K562 (cell line): ENCODE data around the gene SLC22A23. TPM values are rescaled to one million over a fixed set of nuclear protein-coding genes. Genes with fewer than 3 reads are reported as not detected.
A peak's percentile ranks its signal among the peaks of the same experiment; 100 is the strongest.

Experiments
- ATAC-seq: fragments of 200-7000 bp; cut with Tn5 transposase; 3 replicates; pipeline ENCODE4 v1.9.1; 2020; ENCODE audit warnings: moderate library complexity
- BruUV-seq: library from RNA; stranded (reverse); fragments of 400-500 nt; replicated peaks from 2 replicates; lab custom pipeline; 2021; lab: Mats Ljungman, UMichigan
- CTCF ChIA-PET: fragments of 300-600 bp; formaldehyde crosslinking; extraction: SDS; loops from one replicate; lab custom pipeline; 2021; ENCODE audit warnings: low intra/inter-chr PET ratio; lab: Yijun Ruan, JAX
- POLR2A ChIA-PET: fragments of 300-600, 350-650 bp; sonication (Branson Sonifier 250); formaldehyde crosslinking; extraction: SDS; loops from one replicate; lab custom pipeline; 2021; ENCODE audit warnings: antibody characterized with exemption, inconsistent platforms; lab: Yijun Ruan, JAX
- DNase-seq, 4 experiments: peaks; one replicate each; pipeline versions ENCODE4 v3.0.0 to v3.0.0-alpha.2; 2011 to 2018; ENCODE audit warnings: low spot score in 3 of 4, mixed read lengths in 3 of 4; ENCODE audit errors: extremely low read depth in 1 of 4
- FAIRE-seq: peaks from 2 replicates; lab custom pipeline; 2011; peaks lifted over from hg19 to GRCh38; lab: Jason Lieb, UNC
- H2AFZ ChIP-seq: 2 replicates; pipeline ENCODE4 v1.6.0; 2011; ENCODE audit warnings: low read depth, low read length, control low read depth, inconsistent platforms
- H3K27ac ChIP-seq: fragments of 200-600 bp; 3 replicates; pipeline ENCODE4 v1.8.0; 2011; ENCODE audit warnings: low read depth, mild to moderate bottlenecking, control low read depth, inconsistent platforms, low read length, moderate library complexity, mixed read lengths; ENCODE audit errors: extremely low read depth
- H3K27me3 ChIP-seq, 2 experiments: fragments of 300-600 bp in 1 of 2; 2 replicates in 1 of 2; 3 replicates in 1 of 2; pipeline versions ENCODE4 v1.6.0 to v1.8.0; 2011; ENCODE audit warnings: inconsistent platforms in 2 of 2, low read length in 2 of 2, mild to moderate bottlenecking in 1 of 2, mixed read lengths in 1 of 2, moderate library complexity in 1 of 2; ENCODE audit not compliant: control insufficient read depth in 2 of 2, insufficient read depth in 2 of 2
- H3K36me3 ChIP-seq: fragments of 300-600 bp; 3 replicates; pipeline ENCODE4 v1.8.0; 2011; ENCODE audit warnings: mild to moderate bottlenecking, low read length, inconsistent platforms; ENCODE audit not compliant: control insufficient read depth, insufficient read depth
- H3K4me1 ChIP-seq, 2 experiments: fragments of 200-600 bp in 1 of 2; replicated peaks in 1 of 2; 2 replicates in 1 of 2; 3 replicates in 1 of 2; pipeline versions ENCODE4 v1.5.1 to v1.8.0; 2011; ENCODE audit warnings: inconsistent platforms in 2 of 2, low read length in 2 of 2, mild to moderate bottlenecking in 1 of 2, mixed read lengths in 1 of 2, moderate library complexity in 1 of 2; ENCODE audit not compliant: control insufficient read depth in 2 of 2, insufficient read depth in 2 of 2
- H3K4me2 ChIP-seq: 2 replicates; pipeline ENCODE4 v1.6.1; 2011; ENCODE audit warnings: low read length, control low read depth, inconsistent platforms, mixed read lengths; ENCODE audit not compliant: insufficient read depth
- H3K4me3 ChIP-seq: fragments of 200-600 bp; sonication (generic), shearing (Covaris generic); 2 replicates; pipeline ENCODE4 v1.5.1; 2016; ENCODE audit warnings: control low read depth, inconsistent platforms
- H3K79me2 ChIP-seq: fragments of 200-600 bp; 3 replicates; pipeline ENCODE4 v1.8.0; 2011; ENCODE audit warnings: low read length, inconsistent platforms; ENCODE audit not compliant: control insufficient read depth, insufficient read depth
- H3K9ac ChIP-seq, 2 experiments: 2 replicates each; pipeline versions ENCODE4 v1.6.0 to v1.6.1; 2011; ENCODE audit warnings: low read depth in 2 of 2, low read length in 2 of 2, control low read depth in 1 of 2, inconsistent platforms in 1 of 2, mild to moderate bottlenecking in 1 of 2, mixed read lengths in 1 of 2; ENCODE audit not compliant: insufficient read depth in 1 of 2
- H3K9me1 ChIP-seq: one replicate; pipeline ENCODE4 v1.6.0; 2011; ENCODE audit warnings: inconsistent platforms, mild to moderate bottlenecking, low read length, moderate library complexity; ENCODE audit not compliant: control insufficient read depth, insufficient read depth
- H3K9me3 ChIP-seq: replicated peaks from 2 replicates; pipeline ENCODE4 v1.5.1; 2011; ENCODE audit warnings: low read depth, low read length, inconsistent platforms; ENCODE audit not compliant: control insufficient read depth, insufficient read depth
- H4K20me1 ChIP-seq: replicated peaks from 2 replicates; pipeline ENCODE4 v1.6.1; 2011; ENCODE audit warnings: low read length, inconsistent platforms, mixed read lengths; ENCODE audit not compliant: control insufficient read depth, insufficient read depth
- FOXP1 ChIP-seq: sonication (generic); formaldehyde crosslinking; IDR thresholded peaks from 2 replicates; pipeline ENCODE4 v1.8.0; 2022; ENCODE audit warnings: mild to moderate bottlenecking, missing genetic modification reagents
- NR0B1 ChIP-seq: fragments of 450-650 bp; IDR thresholded peaks from one replicate; pipeline ENCODE4 v1.6.1; 2018; ENCODE audit warnings: mild to moderate bottlenecking, moderate library complexity; ENCODE audit not compliant: partially characterized antibody
- ZNF639 ChIP-seq, 2 experiments: fragments of 200-800 bp in 1 of 2; sonication (Bioruptor generic) in 1 of 2; sonication (generic) in 1 of 2; formaldehyde crosslinking in 1 of 2; IDR thresholded peaks in 1 of 2; conservative IDR thresholded peaks in 1 of 2; 2 replicates each; pipeline versions ENCODE4 v1.5.0 to v1.6.1; 2016 to 2020; ENCODE audit warnings: missing compliant biosample characterization in 1 of 2, missing genetic modification characterization in 1 of 2, missing genetic modification reagents in 1 of 2
- WGBS: fragments of 100-300 bp; shearing (Covaris generic); methylation state at CpG from one replicate; pipeline ENCODE4 v1.1.6; 2016; ENCODE audit warnings: low coverage, mixed read lengths; ENCODE audit not compliant: insufficient coverage; ENCODE audit errors: missing lambda C conversion rate; 5-methylcytosine and 5-hydroxymethylcytosine counted together
- in situ Hi-C: fragments of 300-500 bp; cut with MboI; formaldehyde crosslinking; loops from 4 replicates; pipeline ENCODE4 v1.15.0; 2018; ENCODE audit warnings: inconsistent platforms, mixed read lengths
- intact Hi-C: fragments of 100-400 bp; cut with micrococcal nuclease; formaldehyde crosslinking; loops from 2 replicates; pipeline ENCODE4 v1.14.2; 2022
- polyA plus RNA-seq, 8 experiments: library from polyadenylated mRNA; depleted of rRNA in 4 of 8; stranded (reverse) in 5 of 8; unstranded in 3 of 8; fragments of >200 nt; fragmentation: Nextera tagmentation in 2 of 8; fragmentation: Illumina TruSeq in 1 of 8; extraction: Ambion mirVana in 2 of 8; extraction: Trizol in 1 of 8; gene quantifications; 2 replicates each; pipeline versions ENCODE4 v1.2.1 to v1.2.3, GENCODE V29; 2011 to 2014; ENCODE audit warnings: inconsistent platforms in 1 of 8, missing spikeins in 1 of 8
- total RNA-seq, 7 experiments: library from RNA; depleted of rRNA in 6 of 7; stranded (reverse); fragments of >200 nt in 6 of 7; fragmentation: Illumina TruSeq in 2 of 7; extraction: Trizol in 2 of 7; gene quantifications; 2 replicates each; pipeline versions ENCODE4 v1.2.1 to v1.2.3, GENCODE V29; 2011 to 2021; ENCODE audit warnings: low replicate concordance in 1 of 7
- TF ChIP-seq, protein P1 (sequence below): sonication (generic); formaldehyde crosslinking; IDR thresholded peaks from 2 replicates; pipeline ENCODE4 v1.8.1; 2023; ENCODE audit warnings: mild to moderate bottlenecking, missing genetic modification reagents

Gene SLC22A23
- total and polyA plus RNA-seq, 9 of the 15 experiments (the other 6 are each of a cell fraction or from before 2014, with no cell fraction given) = 0.30 to 8.7 (median 2.5) TPM

GRCh38 chr6:3305216-3305565 is 151.7 kb downstream of the SLC22A23 start:
- Histone ChIP-seq H3K27ac (no peak overlapping the region), H3K79me2 (no peaks in the 10 kb centered on the region), H3K36me3 (no peaks in the 10 kb centered on the region), H3K27me3 (no peaks in the 10 kb centered on the region), H3K4me2 (no peak overlapping the region), H3K9me3 (0 out of 2 replicates have a peak, but pooled peaks cover 5% of the 10 kb centered on the region), H2AFZ (no peak overlapping the region), H3K9me1 (no peaks in the 10 kb centered on the region), H3K4me1 (peaks cover 0 to 4% of the 10 kb centered on the region in 2 experiments; a peak in 2 of 5 replicates), H3K4me3 (no peak overlapping the region), H4K20me1 (no peaks in the 10 kb centered on the region), H3K9ac (no peak overlapping the region)
- DNase-seq = no peak
- FAIRE-seq = no peak
- intact Hi-C loops = no loop called here
- no peak for ATAC-seq
- no peak for TF ChIP-seq NR0B1
- TF ChIP-seq ZNF639 (CRISPR knock-in tag; conservative IDR thresholded peaks at IDR 0.05 in 1 of 2, IDR thresholded peaks at IDR 0.05 in 1 of 2) = no peak
- TF ChIP-seq, protein P1, sequence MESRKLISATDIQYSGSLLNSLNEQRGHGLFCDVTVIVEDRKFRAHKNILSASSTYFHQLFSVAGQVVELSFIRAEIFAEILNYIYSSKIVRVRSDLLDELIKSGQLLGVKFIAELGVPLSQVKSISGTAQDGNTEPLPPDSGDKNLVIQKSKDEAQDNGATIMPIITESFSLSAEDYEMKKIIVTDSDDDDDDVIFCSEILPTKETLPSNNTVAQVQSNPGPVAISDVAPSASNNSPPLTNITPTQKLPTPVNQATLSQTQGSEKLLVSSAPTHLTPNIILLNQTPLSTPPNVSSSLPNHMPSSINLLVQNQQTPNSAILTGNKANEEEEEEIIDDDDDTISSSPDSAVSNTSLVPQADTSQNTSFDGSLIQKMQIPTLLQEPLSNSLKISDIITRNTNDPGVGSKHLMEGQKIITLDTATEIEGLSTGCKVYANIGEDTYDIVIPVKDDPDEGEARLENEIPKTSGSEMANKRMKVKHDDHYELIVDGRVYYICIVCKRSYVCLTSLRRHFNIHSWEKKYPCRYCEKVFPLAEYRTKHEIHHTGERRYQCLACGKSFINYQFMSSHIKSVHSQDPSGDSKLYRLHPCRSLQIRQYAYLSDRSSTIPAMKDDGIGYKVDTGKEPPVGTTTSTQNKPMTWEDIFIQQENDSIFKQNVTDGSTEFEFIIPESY (CRISPR knock-in tag) = 0 out of 2 replicates have a peak, but pooled peaks have one; percentile 13
- TF ChIP-seq FOXP1 (CRISPR knock-in tag) = no peak
- 72% methylated on average over 8 of the region's 8 CpGs for WGBS
- no TSS peak for BruUV-seq
- in situ Hi-C loops = no loop called here
- POLR2A ChIA-PET = interaction anchor here (0.5 to 1.4 kb wide), 4 partner anchors 9 to 57 kb away, joined by 3 to 5 read pairs (median 3); no protein-coding TSS in a partner anchor
- CTCF ChIA-PET = no interaction called here
